ENCODE data around the gene SH3PXD2A. TPM values are rescaled to one million over a fixed set of nuclear protein-coding genes. Genes with fewer than 3 reads are reported as not detected.

SH3PXD2A gene
- total and polyA plus RNA-seq, 9 of the 15 experiments (the other 6 are each of a cell fraction or from before 2014, with no cell fraction given) = 0.41 to 9.3 (median 2.5) TPM

DNA sequence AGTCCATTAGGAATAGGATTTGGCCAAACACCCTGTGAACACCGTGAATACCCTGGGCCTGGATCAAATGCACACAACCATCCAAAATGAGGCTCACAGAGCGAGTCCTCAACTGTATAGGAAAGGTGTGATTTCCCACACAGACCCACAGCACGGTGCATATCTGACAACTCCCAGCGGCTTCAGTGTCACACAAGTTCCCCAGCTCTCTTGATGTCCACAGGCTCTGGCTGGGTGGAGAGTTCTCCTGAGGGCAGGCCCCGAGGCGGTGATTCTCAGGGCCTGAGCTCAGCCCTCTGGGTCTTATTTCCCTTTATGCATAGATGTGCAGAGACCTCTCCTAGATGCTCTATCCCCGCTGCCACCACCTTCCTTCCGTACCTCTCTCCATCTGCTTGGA, 64.1 kb downstream of the SH3PXD2A start (continued):
- TF ChIP-seq ID3 (CRISPR knock-in tag; IDR thresholded peaks at IDR 0.05) = no peak
- TF ChIP-seq ID3 (tag; IDR thresholded peaks at IDR 0.05) = no peak
- no peak for TF ChIP-seq EP400 (IDR thresholded peaks at IDR 0.05)
- TF ChIP-seq TOE1 (IDR thresholded peaks at IDR 0.05; ENCODE audit: borderline replicate concordance) = no peak
- no peak for TF ChIP-seq TOE1 (CRISPR knock-in tag; IDR thresholded peaks at IDR 0.05; ENCODE audit: borderline replicate concordance, low read depth)
- TF ChIP-seq, protein P1, sequence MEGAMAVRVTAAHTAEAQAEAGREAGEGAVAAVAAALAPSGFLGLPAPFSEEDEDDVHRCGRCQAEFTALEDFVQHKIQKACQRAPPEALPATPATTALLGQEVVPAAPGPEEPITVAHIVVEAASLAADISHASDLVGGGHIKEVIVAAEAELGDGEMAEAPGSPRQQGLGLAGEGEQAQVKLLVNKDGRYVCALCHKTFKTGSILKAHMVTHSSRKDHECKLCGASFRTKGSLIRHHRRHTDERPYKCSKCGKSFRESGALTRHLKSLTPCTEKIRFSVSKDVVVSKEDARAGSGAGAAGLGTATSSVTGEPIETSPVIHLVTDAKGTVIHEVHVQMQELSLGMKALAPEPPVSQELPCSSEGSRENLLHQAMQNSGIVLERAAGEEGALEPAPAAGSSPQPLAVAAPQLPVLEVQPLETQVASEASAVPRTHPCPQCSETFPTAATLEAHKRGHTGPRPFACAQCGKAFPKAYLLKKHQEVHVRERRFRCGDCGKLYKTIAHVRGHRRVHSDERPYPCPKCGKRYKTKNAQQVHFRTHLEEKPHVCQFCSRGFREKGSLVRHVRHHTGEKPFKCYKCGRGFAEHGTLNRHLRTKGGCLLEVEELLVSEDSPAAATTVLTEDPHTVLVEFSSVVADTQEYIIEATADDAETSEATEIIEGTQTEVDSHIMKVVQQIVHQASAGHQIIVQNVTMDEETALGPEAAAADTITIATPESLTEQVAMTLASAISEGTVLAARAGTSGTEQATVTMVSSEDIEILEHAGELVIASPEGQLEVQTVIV (CRISPR knock-in tag; IDR thresholded peaks at IDR 0.05; ENCODE audit: borderline replicate concordance) = no peak
- TF ChIP-seq KHSRP (IDR thresholded peaks at IDR 0.05) = no peak
- no peak for TF ChIP-seq NFYB (IDR thresholded peaks at IDR 0.05; ENCODE audit: extremely low read depth, insufficient read length)

DNA sequence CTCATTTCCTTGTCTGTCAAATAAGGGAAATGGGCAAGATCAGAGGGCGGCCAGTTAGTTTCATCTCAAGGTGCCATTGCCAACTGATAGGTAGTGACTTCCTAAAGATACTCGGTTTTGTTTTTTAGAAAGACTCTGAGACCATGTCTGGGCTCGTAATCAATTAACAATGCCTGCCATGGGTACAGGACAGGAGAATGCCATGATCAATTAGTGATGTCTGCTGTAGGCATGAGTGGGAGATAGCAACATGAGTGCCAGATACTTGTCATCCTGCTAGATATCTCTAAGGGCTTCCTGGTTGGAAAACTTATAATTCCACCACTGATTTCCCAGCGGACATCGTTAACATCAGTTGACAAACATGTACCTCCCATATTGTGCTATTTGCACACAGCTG, 64.8 kb downstream of the SH3PXD2A start:
- Histone ChIP-seq H4K20me1 (replicated peaks; ENCODE audit: control insufficient read depth, insufficient read depth, low read length) (no peaks in the 10 kb centered on the region), H3K9me3 (replicated peaks; ENCODE audit: control insufficient read depth, insufficient read depth, low read depth, low read length) (no peaks in the 10 kb centered on the region), H3K4me1 (replicated peaks in 1 of 2; ENCODE audit: control insufficient read depth in 2 of 2, insufficient read depth in 2 of 2, low read length in 2 of 2) (no peaks in the 10 kb centered on the region; a peak in 1 of 5 replicates), H3K4me3 (no peak overlapping the region), H3K9me1 (ENCODE audit: control insufficient read depth, insufficient read depth, low read length) (no peaks in the 10 kb centered on the region), H3K27ac (ENCODE audit: extremely low read depth, low read depth, low read length) (no peak overlapping the region), H3K36me3 (ENCODE audit: control insufficient read depth, insufficient read depth, low read length) (no peaks in the 10 kb centered on the region), H3K9ac (ENCODE audit: insufficient read depth in 1 of 2, low read depth in 2 of 2, low read length in 2 of 2) (no peak overlapping the region), H3K27me3 (ENCODE audit: control insufficient read depth in 2 of 2, insufficient read depth in 2 of 2, low read length in 2 of 2) (peaks cover 4 to 38% of the 10 kb centered on the region in 2 experiments; a peak in 4 of 5 replicates), H3K4me2 (ENCODE audit: insufficient read depth, low read length) (no peak overlapping the region), H2AFZ (ENCODE audit: low read depth, low read length) (no peak overlapping the region), H3K79me2 (ENCODE audit: control insufficient read depth, insufficient read depth, low read length) (no peaks in the 10 kb centered on the region)
- BruUV-seq (replicated peaks) = no TSS peak
- in situ Hi-C loops (cut with MboI) = no loop called here
- no peak for ATAC-seq
- TF ChIP-seq ZC3H8 (IDR thresholded peaks at IDR 0.05) (no peak), HCFC1 (IDR thresholded peaks at IDR 0.05; ENCODE audit: low read depth, low read length) (no peak), SIN3A (IDR thresholded peaks at IDR 0.05; ENCODE audit: borderline replicate concordance in 2 of 2, control insufficient read depth in 1 of 2, low read depth in 2 of 2, low read length in 2 of 2) (no peak), NFE2 (IDR thresholded peaks at IDR 0.05; ENCODE audit: low read depth) (no peak), ETV6 (IDR thresholded peaks at IDR 0.05; ENCODE audit: borderline replicate concordance in 1 of 2, low read depth in 2 of 2, low read length in 1 of 2) (no peak), ETV6 (CRISPR knock-in tag; IDR thresholded peaks at IDR 0.05; ENCODE audit: borderline replicate concordance) (no peak), SMARCB1 (IDR thresholded peaks at IDR 0.05; ENCODE audit: insufficient read length, low read depth) (no peak)
- FAIRE-seq = no peak
- no peak for DNase-seq (ENCODE audit: extremely low read depth in 1 of 4, low spot score in 3 of 4)
- ChIA-PET POLR2A (interaction anchor here (1.2 kb wide), 1 partner anchor 11 kb away, joined by 3 read pairs; no protein-coding TSS in a partner anchor), CTCF (ENCODE audit: low intra/inter-chr PET ratio) (no interaction called here)
- intact Hi-C loops (cut with micrococcal nuclease) = no loop called here
- WGBS (ENCODE audit: insufficient coverage, low coverage, missing lambda C conversion rate) = 6% methylated on average over 5 of the region's 5 CpGs

All from K562 (cell line).